H1 (cell line): Measurements from ENCODE around the gene MTTP.

Experiments
- BRCA1 ChIP-seq: IDR thresholded peaks from 2 replicates; pipeline ENCODE4 v1.6.1; 2012; ENCODE audit warnings: low read depth, low read length, improper control_type of control experiment
- HDAC6 ChIP-seq: IDR thresholded peaks from one replicate; pipeline ENCODE4 v1.7.1; 2012; ENCODE audit warnings: low read depth, mild to moderate bottlenecking, inconsistent platforms, low read length, moderate library complexity
- SIN3A ChIP-seq, 2 experiments: IDR thresholded peaks in 1 of 2; conservative IDR thresholded peaks in 1 of 2; 2 replicates each; pipeline ENCODE4 v1.6.1; 2011 to 2012; ENCODE audit warnings: low read length in 2 of 2, improper control_type of control experiment in 1 of 2, low read depth in 1 of 2, mild to moderate bottlenecking in 1 of 2
- SRF ChIP-seq: IDR thresholded peaks from 2 replicates; pipeline ENCODE4 v1.6.1; 2011; ENCODE audit warnings: mild to moderate bottlenecking, low read depth, low read length, moderate library complexity
- YY1 ChIP-seq: IDR thresholded peaks from 2 replicates; pipeline ENCODE4 v1.6.1; 2011; ENCODE audit warnings: low read depth, mild to moderate bottlenecking, low read length
- TF ChIP-seq, protein P1 (sequence below), 3 experiments: IDR thresholded peaks; 1 replicate in 2 of 3; 2 replicates in 1 of 3; pipeline versions ENCODE4 v1.5.1 to v1.6.1; 2011; ENCODE audit warnings: low read length in 3 of 3, mild to moderate bottlenecking in 3 of 3, inconsistent platforms in 2 of 3, low read depth in 1 of 3, moderate library complexity in 1 of 3; ENCODE audit not compliant: insufficient read depth in 1 of 3; ENCODE audit errors: control extremely low read depth in 1 of 3
- TF ChIP-seq, protein P2 (sequence below): IDR thresholded peaks from 2 replicates; pipeline ENCODE4 v1.6.1; 2012; ENCODE audit warnings: inconsistent platforms
- TF ChIP-seq, protein P3 (sequence below): fragments of 300-600 bp; sonication (generic); IDR thresholded peaks from 2 replicates; pipeline ENCODE4 v1.7.1; 2012; ENCODE audit warnings: low read length, moderate library complexity, mild to moderate bottlenecking, inconsistent platforms; ENCODE audit not compliant: insufficient replicate concordance

DNA sequence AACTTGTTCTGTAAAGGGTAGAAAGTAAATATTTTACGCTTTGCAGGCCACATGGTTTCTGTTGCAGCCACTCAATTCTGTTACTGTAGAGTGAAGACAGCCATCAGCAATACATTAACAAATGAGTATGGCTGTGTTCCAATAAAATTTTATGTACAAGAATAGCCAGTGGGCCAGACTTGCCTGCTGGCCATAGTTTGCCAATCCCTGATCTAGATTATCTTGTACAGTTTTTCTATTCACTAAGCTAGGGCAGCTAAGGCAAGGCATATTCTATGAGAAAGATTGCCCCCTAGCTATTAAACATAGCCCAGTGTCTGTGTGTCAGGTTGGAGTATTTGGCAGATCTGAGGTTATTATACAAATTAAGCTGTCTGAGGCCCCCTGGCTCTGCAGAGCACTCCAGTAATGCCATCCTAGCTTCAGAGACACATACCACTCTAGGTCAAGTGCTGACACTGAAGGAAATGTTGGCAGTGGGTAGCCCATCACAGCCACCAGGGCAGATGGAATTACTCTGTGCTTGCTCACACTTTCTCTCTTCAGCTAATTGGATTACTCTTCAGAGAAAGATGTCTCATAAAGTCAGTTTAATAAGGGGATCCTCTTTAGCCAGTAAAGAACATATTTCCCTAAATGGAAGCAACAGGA, 40.7 kb downstream of the MTTP start:
- TF ChIP-seq SRF (no peak), SIN3A (conservative IDR thresholded peaks at IDR 0.05 in 1 of 2, IDR thresholded peaks at IDR 0.05 in 1 of 2; ENCODE audit: low read depth in 1 of 2, low read length in 2 of 2) (no peak), YY1 (no peak), HDAC6 (no peak), BRCA1 (no peak)
- TF ChIP-seq, protein P1, sequence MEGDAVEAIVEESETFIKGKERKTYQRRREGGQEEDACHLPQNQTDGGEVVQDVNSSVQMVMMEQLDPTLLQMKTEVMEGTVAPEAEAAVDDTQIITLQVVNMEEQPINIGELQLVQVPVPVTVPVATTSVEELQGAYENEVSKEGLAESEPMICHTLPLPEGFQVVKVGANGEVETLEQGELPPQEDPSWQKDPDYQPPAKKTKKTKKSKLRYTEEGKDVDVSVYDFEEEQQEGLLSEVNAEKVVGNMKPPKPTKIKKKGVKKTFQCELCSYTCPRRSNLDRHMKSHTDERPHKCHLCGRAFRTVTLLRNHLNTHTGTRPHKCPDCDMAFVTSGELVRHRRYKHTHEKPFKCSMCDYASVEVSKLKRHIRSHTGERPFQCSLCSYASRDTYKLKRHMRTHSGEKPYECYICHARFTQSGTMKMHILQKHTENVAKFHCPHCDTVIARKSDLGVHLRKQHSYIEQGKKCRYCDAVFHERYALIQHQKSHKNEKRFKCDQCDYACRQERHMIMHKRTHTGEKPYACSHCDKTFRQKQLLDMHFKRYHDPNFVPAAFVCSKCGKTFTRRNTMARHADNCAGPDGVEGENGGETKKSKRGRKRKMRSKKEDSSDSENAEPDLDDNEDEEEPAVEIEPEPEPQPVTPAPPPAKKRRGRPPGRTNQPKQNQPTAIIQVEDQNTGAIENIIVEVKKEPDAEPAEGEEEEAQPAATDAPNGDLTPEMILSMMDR (IDR thresholded peaks at IDR 0.05; ENCODE audit: control extremely low read depth in 1 of 3, insufficient read depth in 1 of 3, low read depth in 1 of 3, low read length in 3 of 3) = no peak
- TF ChIP-seq, protein P2, sequence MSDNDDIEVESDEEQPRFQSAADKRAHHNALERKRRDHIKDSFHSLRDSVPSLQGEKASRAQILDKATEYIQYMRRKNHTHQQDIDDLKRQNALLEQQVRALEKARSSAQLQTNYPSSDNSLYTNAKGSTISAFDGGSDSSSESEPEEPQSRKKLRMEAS = no peak
- TF ChIP-seq, protein P3, sequence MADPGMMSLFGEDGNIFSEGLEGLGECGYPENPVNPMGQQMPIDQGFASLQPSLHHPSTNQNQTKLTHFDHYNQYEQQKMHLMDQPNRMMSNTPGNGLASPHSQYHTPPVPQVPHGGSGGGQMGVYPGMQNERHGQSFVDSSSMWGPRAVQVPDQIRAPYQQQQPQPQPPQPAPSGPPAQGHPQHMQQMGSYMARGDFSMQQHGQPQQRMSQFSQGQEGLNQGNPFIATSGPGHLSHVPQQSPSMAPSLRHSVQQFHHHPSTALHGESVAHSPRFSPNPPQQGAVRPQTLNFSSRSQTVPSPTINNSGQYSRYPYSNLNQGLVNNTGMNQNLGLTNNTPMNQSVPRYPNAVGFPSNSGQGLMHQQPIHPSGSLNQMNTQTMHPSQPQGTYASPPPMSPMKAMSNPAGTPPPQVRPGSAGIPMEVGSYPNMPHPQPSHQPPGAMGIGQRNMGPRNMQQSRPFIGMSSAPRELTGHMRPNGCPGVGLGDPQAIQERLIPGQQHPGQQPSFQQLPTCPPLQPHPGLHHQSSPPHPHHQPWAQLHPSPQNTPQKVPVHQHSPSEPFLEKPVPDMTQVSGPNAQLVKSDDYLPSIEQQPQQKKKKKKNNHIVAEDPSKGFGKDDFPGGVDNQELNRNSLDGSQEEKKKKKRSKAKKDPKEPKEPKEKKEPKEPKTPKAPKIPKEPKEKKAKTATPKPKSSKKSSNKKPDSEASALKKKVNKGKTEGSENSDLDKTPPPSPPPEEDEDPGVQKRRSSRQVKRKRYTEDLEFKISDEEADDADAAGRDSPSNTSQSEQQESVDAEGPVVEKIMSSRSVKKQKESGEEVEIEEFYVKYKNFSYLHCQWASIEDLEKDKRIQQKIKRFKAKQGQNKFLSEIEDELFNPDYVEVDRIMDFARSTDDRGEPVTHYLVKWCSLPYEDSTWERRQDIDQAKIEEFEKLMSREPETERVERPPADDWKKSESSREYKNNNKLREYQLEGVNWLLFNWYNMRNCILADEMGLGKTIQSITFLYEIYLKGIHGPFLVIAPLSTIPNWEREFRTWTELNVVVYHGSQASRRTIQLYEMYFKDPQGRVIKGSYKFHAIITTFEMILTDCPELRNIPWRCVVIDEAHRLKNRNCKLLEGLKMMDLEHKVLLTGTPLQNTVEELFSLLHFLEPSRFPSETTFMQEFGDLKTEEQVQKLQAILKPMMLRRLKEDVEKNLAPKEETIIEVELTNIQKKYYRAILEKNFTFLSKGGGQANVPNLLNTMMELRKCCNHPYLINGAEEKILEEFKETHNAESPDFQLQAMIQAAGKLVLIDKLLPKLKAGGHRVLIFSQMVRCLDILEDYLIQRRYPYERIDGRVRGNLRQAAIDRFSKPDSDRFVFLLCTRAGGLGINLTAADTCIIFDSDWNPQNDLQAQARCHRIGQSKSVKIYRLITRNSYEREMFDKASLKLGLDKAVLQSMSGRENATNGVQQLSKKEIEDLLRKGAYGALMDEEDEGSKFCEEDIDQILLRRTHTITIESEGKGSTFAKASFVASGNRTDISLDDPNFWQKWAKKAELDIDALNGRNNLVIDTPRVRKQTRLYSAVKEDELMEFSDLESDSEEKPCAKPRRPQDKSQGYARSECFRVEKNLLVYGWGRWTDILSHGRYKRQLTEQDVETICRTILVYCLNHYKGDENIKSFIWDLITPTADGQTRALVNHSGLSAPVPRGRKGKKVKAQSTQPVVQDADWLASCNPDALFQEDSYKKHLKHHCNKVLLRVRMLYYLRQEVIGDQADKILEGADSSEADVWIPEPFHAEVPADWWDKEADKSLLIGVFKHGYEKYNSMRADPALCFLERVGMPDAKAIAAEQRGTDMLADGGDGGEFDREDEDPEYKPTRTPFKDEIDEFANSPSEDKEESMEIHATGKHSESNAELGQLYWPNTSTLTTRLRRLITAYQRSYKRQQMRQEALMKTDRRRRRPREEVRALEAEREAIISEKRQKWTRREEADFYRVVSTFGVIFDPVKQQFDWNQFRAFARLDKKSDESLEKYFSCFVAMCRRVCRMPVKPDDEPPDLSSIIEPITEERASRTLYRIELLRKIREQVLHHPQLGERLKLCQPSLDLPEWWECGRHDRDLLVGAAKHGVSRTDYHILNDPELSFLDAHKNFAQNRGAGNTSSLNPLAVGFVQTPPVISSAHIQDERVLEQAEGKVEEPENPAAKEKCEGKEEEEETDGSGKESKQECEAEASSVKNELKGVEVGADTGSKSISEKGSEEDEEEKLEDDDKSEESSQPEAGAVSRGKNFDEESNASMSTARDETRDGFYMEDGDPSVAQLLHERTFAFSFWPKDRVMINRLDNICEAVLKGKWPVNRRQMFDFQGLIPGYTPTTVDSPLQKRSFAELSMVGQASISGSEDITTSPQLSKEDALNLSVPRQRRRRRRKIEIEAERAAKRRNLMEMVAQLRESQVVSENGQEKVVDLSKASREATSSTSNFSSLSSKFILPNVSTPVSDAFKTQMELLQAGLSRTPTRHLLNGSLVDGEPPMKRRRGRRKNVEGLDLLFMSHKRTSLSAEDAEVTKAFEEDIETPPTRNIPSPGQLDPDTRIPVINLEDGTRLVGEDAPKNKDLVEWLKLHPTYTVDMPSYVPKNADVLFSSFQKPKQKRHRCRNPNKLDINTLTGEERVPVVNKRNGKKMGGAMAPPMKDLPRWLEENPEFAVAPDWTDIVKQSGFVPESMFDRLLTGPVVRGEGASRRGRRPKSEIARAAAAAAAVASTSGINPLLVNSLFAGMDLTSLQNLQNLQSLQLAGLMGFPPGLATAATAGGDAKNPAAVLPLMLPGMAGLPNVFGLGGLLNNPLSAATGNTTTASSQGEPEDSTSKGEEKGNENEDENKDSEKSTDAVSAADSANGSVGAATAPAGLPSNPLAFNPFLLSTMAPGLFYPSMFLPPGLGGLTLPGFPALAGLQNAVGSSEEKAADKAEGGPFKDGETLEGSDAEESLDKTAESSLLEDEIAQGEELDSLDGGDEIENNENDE = no peak
